HG02840 (cell line): ENCODE results near the gene ST6GALNAC3.
"Not testable (repeated sequence)": the region's sequence is repeated elsewhere in the genome, so short reads cannot be mapped to it uniquely, and the experiment has no call there.

Experiments
- ATAC-seq: cut with Tn5 transposase; IDR thresholded peaks from one replicate; pipeline ENCODE4 v1.9.1; 2021; ENCODE audit warnings: mild to moderate bottlenecking, moderate library complexity, moderate number of reproducible peaks; ENCODE audit not compliant: unreplicated experiment, low FRiP score

ST6GALNAC3 gene

GRCh38 chr1:76070538-76070937 is 4.0 kb upstream of the ST6GALNAC3 start:
- ATAC-seq: no peak

DNA sequence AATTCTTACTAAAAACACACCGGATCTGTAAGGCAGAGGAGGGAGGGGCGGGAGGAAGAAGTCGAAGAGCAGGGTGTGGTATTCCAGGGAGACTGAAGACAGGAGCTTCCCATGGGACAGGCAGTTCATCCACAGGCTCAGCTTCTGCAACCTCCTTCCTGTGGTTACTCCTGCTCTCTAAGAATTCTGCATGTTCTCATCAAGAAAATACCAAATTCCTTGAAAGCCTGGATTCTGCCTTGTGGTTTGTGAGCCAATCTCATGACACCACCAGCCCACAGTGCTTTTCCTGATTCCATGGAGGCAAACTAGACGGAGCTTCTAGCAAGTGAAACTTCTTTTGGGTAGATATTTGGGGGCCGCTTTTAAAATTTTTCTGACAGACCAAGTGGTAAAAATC is 1.1 kb upstream of the ST6GALNAC3 start:
- no peak for ATAC-seq

- ATAC-seq: no peak
Measured at GRCh38 chr1:76075188-76075489, 593 bp downstream of the ST6GALNAC3 start.

- ATAC-seq: no peak
Measured at GRCh38 chr1:76075877-76076276, 1.3 kb downstream of the ST6GALNAC3 start.

- no peak for ATAC-seq
Measured at GRCh38 chr1:76079475-76080227, 5.1 kb downstream of the ST6GALNAC3 start.

DNA sequence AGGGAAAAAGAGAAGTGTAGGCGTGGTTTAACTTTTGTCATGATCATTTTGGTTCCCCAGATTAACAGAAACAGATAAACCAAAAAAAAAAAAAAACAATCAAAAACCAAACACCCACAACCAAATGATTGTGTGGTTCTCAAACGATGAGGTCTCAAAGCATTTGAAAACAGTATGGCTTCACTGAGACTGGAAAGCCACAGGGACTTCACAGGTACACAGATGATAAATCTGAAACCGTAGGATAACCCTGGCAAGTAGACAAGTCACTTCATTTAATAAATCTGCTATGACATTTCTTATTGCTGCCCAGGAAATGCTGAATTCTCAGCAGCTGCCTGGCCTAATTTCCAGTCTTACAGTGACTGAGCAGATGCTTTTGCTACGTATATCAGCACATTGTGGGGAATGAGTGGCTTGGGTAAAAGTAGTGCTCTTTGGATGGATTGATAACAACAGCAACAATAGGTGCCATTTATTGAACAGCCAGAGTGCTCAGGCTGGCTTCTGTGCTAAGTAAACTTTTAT is 6.1 kb downstream of the ST6GALNAC3 start:
- no peak for ATAC-seq

DNA sequence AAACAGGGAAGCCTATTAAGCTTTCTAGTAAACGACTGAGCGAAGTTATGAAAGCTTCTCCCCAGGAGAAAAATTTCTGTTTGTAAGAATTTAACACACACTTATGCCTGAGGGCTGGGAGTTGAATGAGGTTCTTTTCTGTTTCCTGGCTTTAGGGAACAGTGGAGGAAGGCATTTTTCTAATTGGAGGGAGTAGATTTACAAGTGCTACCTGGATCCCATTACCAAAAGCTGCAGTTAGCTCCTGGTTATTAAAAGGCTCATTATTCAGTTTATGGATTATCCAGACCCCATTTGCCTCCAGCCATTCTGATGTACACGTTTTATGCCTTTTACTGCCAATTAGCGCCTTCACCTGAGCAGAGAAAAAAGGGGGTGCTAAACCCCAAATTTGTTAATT is 7.5 kb downstream of the ST6GALNAC3 start:
- ATAC-seq: no peak

DNA sequence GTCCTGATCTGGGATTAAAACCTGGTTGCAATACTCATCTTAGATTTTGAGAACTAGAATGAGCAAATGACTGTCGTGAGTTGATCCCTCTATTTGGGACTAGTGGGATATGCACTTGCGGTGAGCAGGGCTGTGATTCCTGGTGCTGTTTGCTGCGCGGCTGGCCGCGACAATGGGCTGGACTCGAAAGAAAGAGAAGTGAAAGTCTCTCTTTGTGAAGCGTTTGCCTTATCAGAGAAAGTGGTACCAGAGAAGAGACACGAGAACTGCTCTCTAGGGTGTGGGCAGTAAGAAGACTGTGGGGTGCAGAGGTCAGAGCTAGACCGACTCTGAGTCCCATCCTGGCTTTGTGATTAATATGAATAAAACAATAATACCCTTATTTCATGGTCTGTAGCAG is 8.6 kb downstream of the ST6GALNAC3 start:
- no peak for ATAC-seq

- ATAC-seq: no peak
Measured at GRCh38 chr1:76084029-76084627, 9.6 kb downstream of the ST6GALNAC3 start.

DNA sequence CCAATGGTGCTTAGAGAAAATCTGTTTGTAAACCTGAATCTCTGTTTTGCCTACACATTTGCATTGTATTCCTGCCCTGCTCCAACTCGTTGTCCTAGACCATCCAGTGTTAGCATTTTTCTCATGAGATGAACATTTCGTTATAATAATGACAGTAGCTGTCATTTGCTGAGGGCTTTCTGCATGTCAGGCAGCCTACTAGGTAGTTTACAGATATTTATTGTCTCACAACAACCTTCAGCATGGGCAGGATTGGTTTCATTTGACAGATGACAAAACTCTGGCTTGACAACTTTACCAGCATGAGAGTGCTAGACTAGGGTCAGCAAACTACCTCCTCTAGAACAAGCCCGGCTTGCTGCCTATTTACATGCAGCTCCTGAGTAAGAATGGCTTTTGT is 10.1 kb downstream of the ST6GALNAC3 start:
- no peak for ATAC-seq

DNA sequence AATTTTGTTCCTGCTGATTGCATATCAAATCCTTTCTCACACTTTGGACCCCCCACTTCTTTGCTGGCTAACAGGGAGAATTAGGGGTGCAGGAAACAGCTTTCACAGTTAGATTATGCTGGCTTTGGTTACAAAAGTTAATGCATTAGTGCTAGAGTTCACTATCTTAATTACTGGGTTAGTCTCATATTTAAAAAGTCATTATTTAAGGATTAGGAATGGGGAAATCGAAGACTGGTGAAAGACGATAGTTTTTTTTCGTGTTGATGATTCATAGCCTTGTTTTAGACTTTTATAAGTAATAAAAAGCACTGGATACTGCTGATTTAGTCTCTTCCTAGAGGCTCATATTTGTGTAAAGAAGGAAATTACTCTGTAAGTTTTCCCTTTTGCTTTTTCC is 11.6 kb downstream of the ST6GALNAC3 start:
- ATAC-seq: no peak

DNA sequence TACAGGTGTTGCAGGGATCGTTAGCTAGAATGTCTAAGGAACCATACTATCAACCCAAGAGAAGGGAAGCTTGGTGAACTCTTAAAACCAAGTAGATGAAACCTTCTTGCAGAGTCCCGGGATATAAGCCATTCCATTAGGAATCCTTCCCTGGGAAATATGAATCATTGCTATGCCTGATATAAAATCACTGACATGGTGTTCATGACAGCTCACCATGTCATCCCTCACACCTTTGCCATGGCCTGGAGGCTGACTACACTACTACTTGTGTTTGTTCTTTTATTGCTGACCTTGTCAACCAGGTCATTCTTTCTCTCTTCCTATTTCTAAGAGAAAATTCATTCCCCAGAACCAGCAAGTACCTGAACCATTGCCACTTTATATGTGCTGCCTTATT is 12.1 kb downstream of the ST6GALNAC3 start:
- no peak for ATAC-seq

- ATAC-seq: no peak
Measured at GRCh38 chr1:76090283-76091203, 16.0 kb downstream of the ST6GALNAC3 start.

DNA sequence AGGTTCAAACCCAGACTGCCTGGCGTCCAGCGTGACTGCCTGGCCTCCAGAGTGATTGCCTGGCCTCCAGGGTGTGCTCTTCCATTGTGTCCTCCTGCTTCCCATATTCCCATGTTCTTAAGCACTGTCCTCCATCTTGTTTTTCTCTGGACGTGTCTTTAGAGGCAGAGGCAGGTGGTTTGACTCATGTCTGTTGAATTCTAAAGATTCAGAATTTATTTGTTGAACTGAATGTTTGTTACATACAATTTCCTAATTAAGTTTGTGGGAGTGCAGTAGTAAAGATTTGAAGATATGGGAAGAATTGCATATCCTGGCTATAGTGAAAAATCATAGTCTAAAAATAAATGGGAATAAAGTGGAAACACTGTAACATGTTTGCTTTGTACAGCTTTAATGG is 18.3 kb downstream of the ST6GALNAC3 start:
- no peak for ATAC-seq

GRCh38 chr1:76093522-76094312 is 19.2 kb downstream of the ST6GALNAC3 start:
- no peak for ATAC-seq

DNA sequence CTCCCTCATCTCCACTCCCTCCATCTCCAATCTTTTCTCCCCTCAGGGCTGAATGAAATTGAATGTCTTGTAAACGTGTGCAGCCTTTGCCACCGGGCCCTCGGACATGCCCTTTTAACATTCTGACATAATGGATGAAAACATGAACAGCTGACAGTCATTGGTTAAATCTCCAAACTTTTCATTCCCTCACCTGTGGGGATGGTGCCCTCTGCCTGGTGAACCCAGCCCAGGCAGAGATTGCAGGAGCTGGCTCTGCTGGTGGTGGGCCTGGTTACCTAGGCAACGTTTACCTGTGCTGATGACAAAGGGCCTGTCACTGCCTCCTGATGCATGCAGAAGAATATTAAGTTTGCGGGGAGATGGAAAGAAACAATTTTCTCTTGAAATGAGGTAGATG is 21.3 kb downstream of the ST6GALNAC3 start:
- ATAC-seq: no peak

- not testable (repeated sequence) for ATAC-seq
Measured at GRCh38 chr1:76097064-76097463, 22.5 kb downstream of the ST6GALNAC3 start.

GRCh38 chr1:76098845-76099244 is 24.3 kb downstream of the ST6GALNAC3 start:
- no peak for ATAC-seq

DNA sequence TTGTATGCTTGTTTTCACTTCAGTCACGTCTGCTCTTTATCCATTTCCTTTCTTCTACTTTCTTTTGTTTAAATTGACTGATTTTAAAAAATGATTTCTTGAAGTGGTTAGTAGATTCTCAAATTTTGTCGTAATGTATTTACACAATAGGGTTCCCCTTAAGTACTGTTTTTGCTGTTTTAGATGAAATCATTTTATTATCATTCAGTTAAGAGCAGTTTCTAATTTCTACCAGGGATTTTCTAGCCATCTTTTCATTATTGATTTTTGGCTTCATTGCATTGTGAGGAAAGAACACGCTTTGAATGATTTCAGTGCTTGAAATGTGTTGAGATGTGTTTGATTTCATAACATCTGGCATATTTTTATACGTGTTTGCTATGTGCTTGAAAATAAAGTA is 27.0 kb downstream of the ST6GALNAC3 start:
- no peak for ATAC-seq

DNA sequence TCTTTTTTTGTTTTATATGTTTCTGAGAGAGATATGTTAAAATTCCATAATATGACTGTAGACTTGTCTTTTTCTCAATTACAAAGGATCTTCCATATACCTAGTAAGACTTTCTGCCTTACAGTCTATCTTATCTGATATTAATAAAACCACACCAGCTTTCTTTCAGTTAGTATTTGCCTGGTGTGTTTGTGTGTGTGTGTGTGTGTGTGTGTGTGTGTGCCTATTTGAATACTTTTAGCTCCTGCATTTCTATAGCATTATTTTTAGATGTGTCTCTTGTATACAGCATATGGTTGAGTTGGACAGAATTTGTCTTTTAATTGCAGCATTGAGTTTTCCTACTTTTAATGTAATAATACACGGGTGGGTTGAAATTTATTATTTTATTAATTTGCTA is 27.5 kb downstream of the ST6GALNAC3 start:
- no peak for ATAC-seq
